Stimulated activated CD4-positive, alpha-beta T cell treated with anti-CD3 and anti-CD28 coated beads, Interleukin-4, amount 100 ng/mL, for 24 hours (primary cell): Measurements from ENCODE around the gene TLDC2.
"Not testable (repeated sequence)": the region's sequence is repeated elsewhere in the genome, so short reads cannot be mapped to it uniquely, and the experiment has no call there.

ENCODE experiments used
- DNase-seq: peaks from one replicate; pipeline ENCODE4 v3.0.0-alpha.2; 2020

The TLDC2 gene

GRCh38 chr20:36875702-36876472 is at the start of gene TLDC2:
Gene TLDC2, plus strand, starts transcription at chr20:36876138. Its CDS starts 37 bp downstream, at chr20:36876175.
- no peak for DNase-seq

- no peak for DNase-seq
Measured at GRCh38 chr20:36826554-36827244, 49.2 kb upstream of the TLDC2 start.

GRCh38 chr20:36827541-36828279 is 48.2 kb upstream of the TLDC2 start:
- no peak for DNase-seq

DNA sequence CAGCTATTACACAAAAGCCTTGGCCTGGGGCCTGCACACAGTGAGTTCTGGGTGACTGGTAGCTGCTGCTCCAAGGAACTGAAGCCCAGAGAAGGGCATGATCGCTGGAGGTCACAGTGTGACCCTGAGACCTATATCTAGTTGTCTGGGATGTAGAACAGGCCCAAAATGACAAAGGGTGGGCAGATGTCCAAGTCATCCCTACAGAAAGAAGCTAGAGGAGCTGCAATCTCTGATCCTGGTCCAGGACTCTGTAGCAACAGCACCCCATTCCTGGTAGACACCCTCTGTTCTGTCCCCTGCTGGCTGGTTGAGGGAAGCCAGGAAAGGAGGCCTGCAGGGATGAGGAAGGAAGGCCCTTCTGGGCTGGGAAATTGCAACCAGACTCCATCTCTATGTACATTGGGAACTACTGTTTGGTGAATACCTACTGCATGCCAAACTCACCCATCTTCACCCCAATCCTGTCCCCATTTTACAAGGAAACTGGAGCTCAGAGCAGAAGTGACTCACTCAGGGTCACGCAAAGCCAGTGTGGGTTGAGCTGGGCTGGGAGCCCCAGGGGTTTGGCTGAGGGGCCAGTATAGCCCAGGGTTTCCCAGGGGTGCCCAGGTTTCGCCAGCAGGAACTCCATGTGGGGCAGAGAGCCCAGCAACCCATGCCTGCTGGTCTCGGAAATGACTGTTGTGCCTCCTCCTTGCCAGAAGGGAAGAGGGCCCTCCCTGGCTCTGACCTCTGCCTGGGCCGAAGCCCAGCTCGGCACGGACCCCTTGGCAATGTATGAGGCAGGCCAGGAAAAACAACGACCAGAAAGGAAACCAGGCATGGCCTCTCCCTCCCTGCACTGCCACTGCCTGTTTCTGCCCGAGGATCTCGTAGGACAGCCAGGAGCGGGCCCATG is 44.9 kb upstream of the TLDC2 start:
- DNase-seq, result no peak

GRCh38 chr20:36832791-36833190 is 43.1 kb upstream of the TLDC2 start:
- DNase-seq, result no peak

GRCh38 chr20:36833275-36834020 is 42.5 kb upstream of the TLDC2 start:
- DNase-seq, result no peak

DNA sequence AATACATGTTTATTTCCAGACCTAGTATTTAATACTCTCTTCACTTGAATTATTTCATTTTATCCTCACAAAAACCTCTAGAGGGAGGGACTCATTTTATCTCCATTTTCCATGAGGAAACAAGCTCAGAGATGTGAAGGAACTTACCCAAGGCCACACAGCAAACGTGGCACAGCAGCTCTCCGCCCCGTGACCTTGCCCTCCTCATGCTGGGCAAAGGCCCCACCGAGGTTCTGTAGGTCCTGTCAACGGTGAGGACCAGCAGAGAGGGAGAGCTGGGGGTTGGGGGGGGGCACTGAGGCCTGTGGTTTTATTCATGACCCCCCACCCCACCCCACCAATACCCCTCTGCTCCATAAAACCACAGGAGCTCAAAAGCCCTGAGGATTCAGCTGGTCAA is 40.9 kb upstream of the TLDC2 start:
- DNase-seq, result no peak

DNA sequence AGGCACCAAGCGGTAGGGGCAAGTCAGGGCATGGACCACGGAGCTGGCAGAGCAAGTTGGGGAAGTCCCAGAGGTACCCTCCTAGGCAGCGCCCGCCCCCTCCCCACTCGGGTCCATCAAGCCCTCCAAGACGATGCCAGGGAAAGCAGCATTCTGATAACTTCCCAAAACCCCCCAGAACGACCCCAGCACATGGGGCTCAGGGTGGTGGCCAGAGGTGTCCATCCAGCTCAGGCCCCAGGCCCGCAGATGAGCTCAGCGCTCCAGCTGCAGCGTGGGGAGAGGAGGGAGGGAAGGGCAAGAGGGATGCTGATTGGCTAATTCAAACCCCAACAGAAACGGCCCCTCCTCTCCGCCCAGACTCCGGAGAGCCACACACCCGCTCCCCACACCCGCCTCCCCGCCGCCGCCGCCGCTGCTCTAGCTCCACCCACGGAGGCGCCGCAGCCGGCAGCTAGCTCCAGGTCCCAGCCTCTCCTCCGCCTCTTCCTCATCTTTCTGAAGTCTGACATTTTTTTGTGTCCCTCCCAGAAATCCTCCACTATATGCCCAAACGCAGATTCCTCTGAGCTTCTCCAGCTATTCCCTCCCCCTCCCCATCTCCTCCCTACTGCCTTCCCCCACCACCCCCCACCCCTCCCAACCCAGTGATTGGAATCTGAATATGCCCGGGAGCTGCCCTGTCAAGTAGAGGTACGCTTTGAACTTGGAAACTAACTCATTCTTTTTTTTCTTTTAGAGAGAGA is 40.3 kb upstream of the TLDC2 start:
- peak; percentile 78 for DNase-seq

GRCh38 chr20:36836591-36837269 is 39.2 kb upstream of the TLDC2 start:
- DNase-seq, result peak; percentile 46

DNA sequence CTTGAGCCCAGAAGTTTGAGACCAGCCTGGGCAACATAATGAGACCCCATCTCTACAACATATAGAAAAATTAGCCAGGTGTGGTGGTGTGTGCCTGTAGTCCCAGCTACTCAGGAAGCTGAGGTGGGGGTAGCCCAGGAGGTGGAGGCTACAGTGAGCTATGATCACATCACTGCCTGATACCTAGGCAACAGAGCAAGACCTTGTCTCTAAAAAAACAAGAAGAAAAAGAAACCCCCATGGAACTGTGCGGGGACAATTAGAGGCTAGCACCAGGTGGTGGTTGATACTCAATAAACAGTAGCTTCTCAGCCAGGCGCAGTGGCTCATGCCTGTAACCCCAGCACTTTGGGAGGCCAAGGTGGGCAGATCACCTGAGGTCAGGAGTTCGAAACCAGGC is 37.6 kb upstream of the TLDC2 start:
- DNase-seq, result not testable (repeated sequence)

DNA sequence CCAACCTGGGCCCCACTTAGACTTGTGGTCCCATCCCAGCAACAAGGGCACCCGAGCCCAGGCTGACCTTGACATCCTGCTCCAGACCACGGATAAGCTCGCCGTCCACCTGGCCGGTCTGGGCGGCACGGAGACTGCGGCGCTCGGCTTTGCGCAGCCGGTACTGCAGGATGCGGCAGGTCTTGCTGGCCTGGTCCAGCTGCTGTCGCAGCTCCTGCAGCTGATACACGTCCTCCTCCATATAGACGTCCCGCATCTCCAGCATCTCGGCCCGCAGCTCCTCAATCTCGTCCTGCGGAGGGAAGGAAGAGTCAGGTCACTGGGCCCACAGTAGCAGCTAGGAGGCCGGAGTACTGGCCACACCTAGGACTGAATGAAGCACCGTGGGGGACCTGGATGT is 36.8 kb upstream of the TLDC2 start:
- no peak for DNase-seq

DNA sequence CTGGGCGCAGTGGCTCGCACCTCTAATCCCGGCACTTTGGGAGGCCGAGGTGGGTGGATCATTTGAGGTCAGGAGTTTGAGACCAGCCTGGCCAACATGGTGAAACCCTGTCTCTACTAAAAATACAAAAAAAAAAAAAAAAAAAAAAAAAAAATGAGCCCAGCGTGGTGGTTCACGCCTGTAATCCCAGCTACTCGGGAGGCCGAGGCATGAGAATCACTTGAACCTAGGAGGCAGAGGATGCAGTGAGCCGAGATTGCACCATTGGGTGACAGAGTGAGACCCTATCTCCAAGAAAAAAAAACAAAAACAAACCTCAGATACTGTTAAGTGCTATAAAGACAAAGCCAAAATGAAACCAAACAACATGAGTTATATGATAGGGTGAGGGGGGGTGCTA is 34.9 kb upstream of the TLDC2 start:
- DNase-seq, result not testable (repeated sequence)

GRCh38 chr20:36845288-36845971 is 30.5 kb upstream of the TLDC2 start:
- DNase-seq, result no peak

DNA sequence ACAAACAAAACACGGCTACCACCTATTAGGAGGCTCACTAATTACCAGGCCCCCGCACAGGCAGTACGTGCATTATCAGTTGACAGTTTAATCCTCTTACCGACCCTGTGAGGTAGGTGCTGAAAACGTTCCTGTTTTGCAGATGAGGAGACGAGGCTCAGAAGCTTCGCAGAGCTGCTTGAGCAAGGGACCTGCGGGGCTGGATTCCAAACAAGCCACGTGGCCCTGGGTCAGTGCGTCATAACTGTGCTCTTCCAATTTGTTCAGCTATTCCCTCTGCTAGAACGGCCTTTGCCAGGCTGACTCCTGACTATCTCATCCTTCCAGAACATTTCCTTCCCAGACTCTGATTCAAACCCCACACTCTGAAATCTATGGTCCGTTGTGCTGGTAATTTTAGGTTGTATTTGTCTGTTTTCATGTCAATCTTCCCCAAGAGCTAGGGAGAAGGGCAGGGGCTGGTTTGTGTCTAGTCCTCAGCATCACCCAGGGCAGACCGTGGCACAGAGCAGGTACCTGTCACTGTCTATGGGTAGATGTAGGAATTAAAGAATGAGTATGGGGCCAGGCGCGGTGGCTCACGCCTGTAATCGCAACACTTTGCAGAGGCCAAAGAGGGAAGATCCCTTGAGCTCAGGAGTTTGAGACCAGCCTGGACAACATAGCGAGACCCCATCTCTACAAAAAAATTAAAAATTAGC is 28.8 kb upstream of the TLDC2 start:
- DNase-seq, result no peak

- no peak for DNase-seq
Measured at GRCh38 chr20:36847710-36848040, 28.3 kb upstream of the TLDC2 start.

GRCh38 chr20:36848078-36848660 is 27.8 kb upstream of the TLDC2 start:
- DNase-seq, result no peak

- no peak for DNase-seq
Measured at GRCh38 chr20:36848677-36849076, 27.3 kb upstream of the TLDC2 start.

- no peak for DNase-seq
Measured at GRCh38 chr20:36849333-36850065, 26.4 kb upstream of the TLDC2 start.
